ENCODE results near the gene MPI. TPM values are rescaled to one million over a fixed set of nuclear protein-coding genes. Genes with fewer than 3 reads are reported as not detected.
A peak's percentile ranks its signal among the peaks of the same experiment; 100 is the strongest.
"Not testable (repeated sequence)": the region's sequence is repeated elsewhere in the genome, so short reads cannot be mapped to it uniquely, and the experiment has no call there.

The MPI gene
- total and polyA plus RNA-seq, 2 experiments from 2014 or later, result 106 to 285 TPM

DNA sequence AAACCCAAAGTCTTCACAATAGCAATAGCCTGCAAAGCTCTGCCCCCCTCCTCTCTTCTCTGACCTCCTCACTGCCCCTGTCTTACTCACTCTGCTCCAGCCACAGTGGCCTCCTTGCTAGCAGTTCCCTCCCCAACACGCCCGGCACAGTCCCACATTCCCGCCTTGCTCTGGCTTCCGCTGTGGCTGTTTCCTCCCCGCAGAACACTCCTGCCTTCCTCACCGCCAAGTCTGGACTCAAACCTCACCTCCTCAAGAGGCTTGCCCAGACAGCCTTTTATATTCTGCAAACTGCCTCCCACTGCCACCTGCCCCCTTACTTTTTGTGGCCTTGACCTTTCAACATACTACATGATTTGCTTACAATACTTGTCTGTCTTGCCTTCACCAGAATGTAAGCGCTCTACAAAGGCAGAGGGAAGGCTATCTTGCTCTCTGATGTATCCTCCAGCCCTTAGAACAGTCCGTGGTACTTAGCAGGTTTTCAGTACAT lies 406 bp upstream of the MPI start:
- Histone ChIP-seq H3K4me3 (peak overlapping the region; percentile 56), H3K27ac (no peak overlapping the region), H3K9me3 (ENCODE audit: low read depth) (no peaks in the 10 kb centered on the region), H3K36me3 (peaks cover 5% of the 10 kb centered on the region), H3K4me1 (ENCODE audit: low read depth) (peaks cover 14% of the 10 kb centered on the region), H3K27me3 (no peaks in the 10 kb centered on the region)
- peak; percentile 45 to 54 for DNase-seq (ENCODE audit: low read depth in 1 of 2, low spot score in 1 of 2)
- TF ChIP-seq, protein P1, sequence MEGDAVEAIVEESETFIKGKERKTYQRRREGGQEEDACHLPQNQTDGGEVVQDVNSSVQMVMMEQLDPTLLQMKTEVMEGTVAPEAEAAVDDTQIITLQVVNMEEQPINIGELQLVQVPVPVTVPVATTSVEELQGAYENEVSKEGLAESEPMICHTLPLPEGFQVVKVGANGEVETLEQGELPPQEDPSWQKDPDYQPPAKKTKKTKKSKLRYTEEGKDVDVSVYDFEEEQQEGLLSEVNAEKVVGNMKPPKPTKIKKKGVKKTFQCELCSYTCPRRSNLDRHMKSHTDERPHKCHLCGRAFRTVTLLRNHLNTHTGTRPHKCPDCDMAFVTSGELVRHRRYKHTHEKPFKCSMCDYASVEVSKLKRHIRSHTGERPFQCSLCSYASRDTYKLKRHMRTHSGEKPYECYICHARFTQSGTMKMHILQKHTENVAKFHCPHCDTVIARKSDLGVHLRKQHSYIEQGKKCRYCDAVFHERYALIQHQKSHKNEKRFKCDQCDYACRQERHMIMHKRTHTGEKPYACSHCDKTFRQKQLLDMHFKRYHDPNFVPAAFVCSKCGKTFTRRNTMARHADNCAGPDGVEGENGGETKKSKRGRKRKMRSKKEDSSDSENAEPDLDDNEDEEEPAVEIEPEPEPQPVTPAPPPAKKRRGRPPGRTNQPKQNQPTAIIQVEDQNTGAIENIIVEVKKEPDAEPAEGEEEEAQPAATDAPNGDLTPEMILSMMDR (IDR thresholded peaks at IDR 0.05; ENCODE audit: low read depth, low read length), result no peak

DNA sequence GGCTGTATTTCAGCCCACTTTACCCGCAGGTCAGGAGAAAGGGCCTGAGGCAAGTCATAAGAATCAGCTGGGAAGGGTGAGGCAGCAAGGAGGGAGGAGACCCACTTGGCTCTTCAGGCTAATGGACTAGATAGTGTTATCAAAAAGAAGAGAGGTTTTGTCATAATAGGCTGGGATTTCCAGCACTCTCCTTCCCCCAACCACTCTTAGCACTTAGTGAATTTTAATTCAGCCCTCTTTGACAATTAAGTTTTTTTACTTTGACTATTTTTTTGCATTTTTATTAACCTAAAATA lies 771 bp downstream of the MPI start:
- H3K36me3 ChIP-seq, result peaks cover 5% of the 10 kb centered on the region
- H3K27me3 ChIP-seq, result no peaks in the 10 kb centered on the region
- peak overlapping the region; percentile 56 for H3K4me3 ChIP-seq
- no peaks in the 10 kb centered on the region for H3K9me3 ChIP-seq (ENCODE audit: low read depth)
- TF ChIP-seq, protein P1 (IDR thresholded peaks at IDR 0.05; ENCODE audit: low read depth, low read length), result no peak
- DNase-seq (ENCODE audit: low read depth in 1 of 2, low spot score in 1 of 2), result no peak
- H3K27ac ChIP-seq, result peak overlapping the region; percentile 25
- H3K4me1 ChIP-seq (ENCODE audit: low read depth), result peaks cover 14% of the 10 kb centered on the region

DNA sequence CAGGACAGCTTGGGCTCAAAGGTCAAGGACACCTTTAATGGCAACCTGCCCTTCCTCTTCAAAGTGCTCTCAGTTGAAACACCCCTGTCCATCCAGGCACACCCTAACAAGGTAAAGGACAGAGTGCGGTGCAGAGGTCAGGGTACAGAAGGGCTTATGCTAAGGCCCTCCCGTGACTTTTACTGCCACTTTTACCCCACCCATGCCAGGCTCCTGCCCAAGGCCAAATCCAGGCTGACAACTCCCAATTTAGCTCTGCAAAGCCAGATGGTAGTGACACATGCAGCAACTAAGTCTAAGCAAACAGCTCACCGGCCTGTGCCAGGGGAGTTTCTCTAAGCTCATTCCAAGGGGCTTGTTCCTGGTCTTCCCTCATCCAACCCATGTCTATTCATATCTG lies 1.6 kb downstream of the MPI start:
- Histone ChIP-seq H3K9me3 (ENCODE audit: low read depth) (no peaks in the 10 kb centered on the region), H3K27ac (no peak overlapping the region)
- TF ChIP-seq, protein P1 (IDR thresholded peaks at IDR 0.05; ENCODE audit: low read depth, low read length), result no peak

DNA sequence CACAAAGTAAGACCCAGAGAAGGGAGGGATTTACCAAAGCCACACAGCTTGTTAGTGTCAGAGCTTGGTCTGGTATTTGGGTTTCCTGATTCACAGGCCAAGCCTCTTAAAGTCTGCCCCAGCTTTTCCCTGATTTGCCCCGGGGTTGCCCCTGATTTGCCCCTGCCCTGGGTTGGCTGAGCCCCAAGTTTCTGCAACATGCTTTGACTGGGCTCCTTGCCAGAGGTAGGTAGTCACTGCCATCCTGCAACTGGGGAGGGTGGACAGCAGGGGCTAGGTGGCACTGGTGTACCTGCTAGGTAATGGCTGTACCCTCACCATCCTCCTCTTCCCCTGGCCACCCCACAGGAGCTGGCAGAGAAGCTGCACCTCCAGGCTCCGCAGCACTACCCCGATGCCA lies 2.5 kb downstream of the MPI start:
- Histone ChIP-seq H3K27me3 (no peaks in the 10 kb centered on the region), H3K4me3 (no peak overlapping the region), H3K4me1 (ENCODE audit: low read depth) (peaks cover 14% of the 10 kb centered on the region), H3K27ac (no peak overlapping the region), H3K9me3 (ENCODE audit: low read depth) (no peaks in the 10 kb centered on the region), H3K36me3 (peaks cover 5% of the 10 kb centered on the region)
- DNase-seq (ENCODE audit: low read depth in 1 of 2, low spot score in 1 of 2), result no peak
- TF ChIP-seq, protein P1 (IDR thresholded peaks at IDR 0.05; ENCODE audit: low read depth, low read length), result no peak

More for the DNA sequence above, 1.6 kb downstream of the MPI start:
- Histone ChIP-seq H3K4me1 (ENCODE audit: low read depth) (peaks cover 14% of the 10 kb centered on the region), H3K4me3 (no peak overlapping the region), H3K36me3 (peaks cover 5% of the 10 kb centered on the region), H3K27me3 (no peaks in the 10 kb centered on the region)
- DNase-seq (ENCODE audit: low read depth in 1 of 2, low spot score in 1 of 2), result no peak

DNA sequence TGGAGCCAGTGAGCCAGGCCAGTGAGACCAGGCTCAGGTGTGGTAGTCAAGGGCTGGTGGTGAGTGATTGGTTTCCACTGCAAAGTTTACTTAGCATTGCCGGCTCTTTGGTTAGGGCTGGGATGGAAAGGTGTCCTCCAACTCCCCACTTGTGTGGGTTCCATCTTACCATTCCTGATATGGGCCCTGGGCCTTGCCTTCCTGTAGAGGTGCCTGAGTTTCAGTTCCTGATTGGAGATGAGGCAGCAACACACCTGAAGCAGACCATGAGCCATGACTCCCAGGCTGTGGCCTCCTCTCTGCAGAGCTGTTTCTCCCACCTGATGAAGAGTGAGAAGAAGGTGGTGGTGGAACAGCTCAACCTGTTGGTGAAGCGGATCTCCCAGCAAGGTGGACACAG lies 3.1 kb downstream of the MPI start:
- Histone ChIP-seq H3K4me1 (ENCODE audit: low read depth) (peaks cover 14% of the 10 kb centered on the region), H3K4me3 (no peak overlapping the region), H3K9me3 (ENCODE audit: low read depth) (no peaks in the 10 kb centered on the region), H3K36me3 (peaks cover 5% of the 10 kb centered on the region), H3K27me3 (no peaks in the 10 kb centered on the region), H3K27ac (no peak overlapping the region)
- DNase-seq (ENCODE audit: low read depth in 1 of 2, low spot score in 1 of 2), result no peak
- TF ChIP-seq, protein P1 (IDR thresholded peaks at IDR 0.05; ENCODE audit: low read depth, low read length), result no peak

DNA sequence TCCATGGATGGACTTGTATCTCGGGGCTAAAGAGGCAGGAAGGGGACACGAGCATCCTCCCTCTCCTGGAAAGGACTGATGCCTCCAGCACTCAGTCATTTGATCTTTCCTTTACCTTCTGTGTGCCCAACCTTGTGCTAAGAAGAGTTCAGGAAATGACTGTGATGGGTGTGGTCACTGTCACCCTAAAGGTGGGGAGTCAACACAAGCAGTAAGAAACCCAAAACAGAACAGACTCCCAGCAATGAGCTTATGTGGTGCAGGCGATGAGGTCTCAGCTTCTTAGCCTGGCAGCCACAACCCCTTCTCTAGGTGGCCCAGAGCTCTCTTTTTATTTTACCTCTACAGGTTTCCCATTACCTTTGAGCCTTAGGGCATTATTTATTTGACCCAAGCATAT lies 3.8 kb downstream of the MPI start:
- Histone ChIP-seq H3K9me3 (ENCODE audit: low read depth) (no peaks in the 10 kb centered on the region), H3K36me3 (peaks cover 5% of the 10 kb centered on the region), H3K27me3 (no peaks in the 10 kb centered on the region), H3K27ac (no peak overlapping the region), H3K4me3 (no peak overlapping the region), H3K4me1 (ENCODE audit: low read depth) (peaks cover 12% of the 10 kb centered on the region)
- TF ChIP-seq, protein P1 (IDR thresholded peaks at IDR 0.05; ENCODE audit: low read depth, low read length), result no peak
- no peak for DNase-seq (ENCODE audit: low read depth in 1 of 2, low spot score in 1 of 2)

DNA sequence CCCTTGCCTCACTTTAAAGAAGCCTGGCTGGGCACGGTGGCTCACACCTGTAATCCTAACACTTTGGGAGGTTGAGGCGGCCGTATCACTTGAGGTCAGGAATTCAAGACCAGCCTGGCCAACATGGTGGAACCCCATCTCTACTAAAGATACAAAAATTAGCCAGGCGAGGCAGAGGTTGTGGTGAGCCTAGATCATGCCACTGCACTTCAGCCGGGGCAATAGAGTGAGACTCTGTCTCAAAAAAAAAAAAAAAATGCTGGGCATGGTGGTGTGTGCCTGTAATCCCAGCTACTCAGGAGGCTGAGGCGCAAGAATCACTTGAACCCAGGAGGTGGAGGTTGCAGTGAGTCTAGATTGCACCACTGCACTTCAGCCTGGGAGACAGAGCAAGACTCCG lies 4.5 kb downstream of the MPI start:
- not testable (repeated sequence) for H3K36me3 ChIP-seq; H3K9me3 ChIP-seq (ENCODE audit: low read depth); H3K4me3 ChIP-seq; H3K4me1 ChIP-seq (ENCODE audit: low read depth); H3K27me3 ChIP-seq; H3K27ac ChIP-seq; DNase-seq (ENCODE audit: low read depth in 1 of 2, low spot score in 1 of 2)
